ENCODE measurements around the gene CCNY. TPM values are rescaled to one million over a fixed set of nuclear protein-coding genes. Genes with fewer than 3 reads are reported as not detected.

CCNY gene
- total and polyA plus RNA-seq, 12 donors: 26.0 to 99.4 (median 88.9) TPM

- Histone ChIP-seq H3K4me3 (no peak overlapping the region), H3K9me3 (no peaks in the 10 kb centered on the region), H3K27me3 (no peaks in the 10 kb centered on the region), H3K36me3 (no peaks in the 10 kb centered on the region), H3K4me1 (peaks cover 23 to 100% (median 91%) of the 10 kb centered on the region in 9 donors), H3K27ac (peak overlapping the region in 9 of 10 donors; percentile 10 to 94 (median 77))
- TF ChIP-seq, protein P1, sequence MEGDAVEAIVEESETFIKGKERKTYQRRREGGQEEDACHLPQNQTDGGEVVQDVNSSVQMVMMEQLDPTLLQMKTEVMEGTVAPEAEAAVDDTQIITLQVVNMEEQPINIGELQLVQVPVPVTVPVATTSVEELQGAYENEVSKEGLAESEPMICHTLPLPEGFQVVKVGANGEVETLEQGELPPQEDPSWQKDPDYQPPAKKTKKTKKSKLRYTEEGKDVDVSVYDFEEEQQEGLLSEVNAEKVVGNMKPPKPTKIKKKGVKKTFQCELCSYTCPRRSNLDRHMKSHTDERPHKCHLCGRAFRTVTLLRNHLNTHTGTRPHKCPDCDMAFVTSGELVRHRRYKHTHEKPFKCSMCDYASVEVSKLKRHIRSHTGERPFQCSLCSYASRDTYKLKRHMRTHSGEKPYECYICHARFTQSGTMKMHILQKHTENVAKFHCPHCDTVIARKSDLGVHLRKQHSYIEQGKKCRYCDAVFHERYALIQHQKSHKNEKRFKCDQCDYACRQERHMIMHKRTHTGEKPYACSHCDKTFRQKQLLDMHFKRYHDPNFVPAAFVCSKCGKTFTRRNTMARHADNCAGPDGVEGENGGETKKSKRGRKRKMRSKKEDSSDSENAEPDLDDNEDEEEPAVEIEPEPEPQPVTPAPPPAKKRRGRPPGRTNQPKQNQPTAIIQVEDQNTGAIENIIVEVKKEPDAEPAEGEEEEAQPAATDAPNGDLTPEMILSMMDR (IDR thresholded peaks at IDR 0.05): no peak
- DNase-seq (no peak), ATAC-seq (peak in 4 of 8 donors; percentile 32 to 64 (median 38))
- intact Hi-C loops (cut with DNase I): no loop called here
- WGBS, 2 donors: 52 to 69% methylated on average over 8 of the region's 8 CpGs
Measured at GRCh38 chr10:35382096-35382495, 45.8 kb downstream of the CCNY start.

GRCh38 chr10:35384265-35384868 is 48.1 kb downstream of the CCNY start:
- no peaks in the 10 kb centered on the region for H3K36me3 ChIP-seq
- H3K4me3 ChIP-seq: no peak overlapping the region
- intact Hi-C loops (cut with DNase I): no loop called here
- ATAC-seq: no peak
- H3K4me1 ChIP-seq: peaks cover 19 to 100% (median 86%) of the 10 kb centered on the region in 9 donors
- WGBS, 2 donors: 75 to 78% methylated on average over 10 of the region's 10 CpGs
- no peak for DNase-seq
- H3K9me3 ChIP-seq: peaks cover 0 to 9% (median 0%) of the 10 kb centered on the region in 11 donors
- H3K27me3 ChIP-seq: no peaks in the 10 kb centered on the region
- peak overlapping the region in 4 of 10 donors; percentile 2 to 94 (median 31) for H3K27ac ChIP-seq
- TF ChIP-seq, protein P1 (IDR thresholded peaks at IDR 0.05): no peak

DNA sequence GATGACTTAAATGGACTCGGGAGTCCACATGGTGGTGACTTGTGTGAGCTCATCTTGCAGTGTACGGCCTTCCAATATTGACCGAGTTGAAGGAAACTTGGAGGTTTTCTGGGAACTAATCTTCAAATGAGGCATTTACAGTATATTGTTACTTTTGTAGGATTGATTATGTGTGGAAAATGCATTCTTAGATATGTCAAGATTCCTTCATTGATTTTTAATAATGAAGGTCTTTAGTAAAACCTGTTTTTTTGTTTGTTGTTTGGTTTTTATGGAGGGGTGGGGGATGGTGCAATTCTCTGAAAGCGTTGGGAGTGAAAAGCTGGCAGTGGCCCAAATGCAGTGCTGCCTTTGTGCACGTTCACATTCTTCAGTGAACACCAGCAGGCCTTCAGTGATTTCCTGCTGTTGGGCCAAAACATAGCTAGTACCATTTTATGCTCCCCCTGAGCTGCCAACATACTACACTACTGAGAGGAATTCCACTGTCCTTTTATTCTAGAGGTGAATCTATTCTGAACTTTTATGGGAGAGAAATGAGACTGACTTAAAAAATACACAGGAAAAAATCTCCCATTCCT is 50.4 kb downstream of the CCNY start:
- DNase-seq: peak; percentile 54 to 75
- H3K36me3 ChIP-seq: no peaks in the 10 kb centered on the region
- WGBS, 2 donors: 46 to 50% methylated on average over 5 of the region's 5 CpGs
- H3K4me1 ChIP-seq: peaks cover 3 to 100% (median 81%) of the 10 kb centered on the region in 9 donors
- TF ChIP-seq, protein P1 (IDR thresholded peaks at IDR 0.05): no peak
- peak in 5 of 8 donors; percentile 41 to 50 (median 45) for ATAC-seq
- peaks cover 0 to 24% (median 9%) of the 10 kb centered on the region in 11 donors for H3K9me3 ChIP-seq
- H3K27ac ChIP-seq: peak overlapping the region in 9 of 10 donors; percentile 26 to 94 (median 57)
- no peaks in the 10 kb centered on the region for H3K27me3 ChIP-seq
- no peak overlapping the region for H3K4me3 ChIP-seq
- intact Hi-C loops (cut with DNase I): no loop called here

GRCh38 chr10:35387768-35388167 is 51.5 kb downstream of the CCNY start:
- Histone ChIP-seq H3K36me3 (no peaks in the 10 kb centered on the region), H3K4me1 (peaks cover 2 to 98% (median 77%) of the 10 kb centered on the region in 9 donors), H3K4me3 (no peak overlapping the region), H3K9me3 (peaks cover 0 to 24% (median 9%) of the 10 kb centered on the region in 11 donors), H3K27me3 (no peaks in the 10 kb centered on the region), H3K27ac (peak overlapping the region in 8 of 10 donors; percentile 33 to 94 (median 62))
- intact Hi-C loops (cut with DNase I): no loop called here
- ATAC-seq: peak in 5 of 8 donors; percentile 9 to 46 (median 28)
- DNase-seq: no peak
- TF ChIP-seq, protein P1 (IDR thresholded peaks at IDR 0.05): no peak
- WGBS, 2 donors: 56 to 65% methylated on average over 2 of the region's 2 CpGs
